ENCODE results near the gene BCKDHB. TPM values are rescaled to one million over a fixed set of nuclear protein-coding genes. Genes with fewer than 3 reads are reported as not detected.

Gene BCKDHB
- total and polyA plus RNA-seq, 2 donors (not counting 3 experiments of a cell fraction or from before 2014, with no cell fraction given), result 5.6 to 12.2 TPM

- Histone ChIP-seq H3K4me2 (ENCODE audit: insufficient read depth, low read length) (no peak overlapping the region), H2AFZ (ENCODE audit: low read depth, low read length) (no peak overlapping the region), H3K4me1 (ENCODE audit: control insufficient read depth, extremely low read depth, insufficient read depth, low read length) (peaks cover 4% of the 10 kb centered on the region), H3K27me3 (ENCODE audit: control insufficient read depth in 2 of 2, insufficient read depth in 2 of 2, low read length in 2 of 2) (no peaks in the 10 kb centered on the region), H4K20me1 (replicated peaks; ENCODE audit: control insufficient read depth, extremely low read depth, insufficient read depth, low read length) (no peaks in the 10 kb centered on the region), H3K36me3 (ENCODE audit: control insufficient read depth in 2 of 2, extremely low read depth in 1 of 2, insufficient read depth in 2 of 2, low read length in 2 of 2) (no peaks in the 10 kb centered on the region), H3K79me2 (ENCODE audit: control insufficient read depth, insufficient read depth, low read length) (no peaks in the 10 kb centered on the region), H3K9me3 (replicated peaks; ENCODE audit: control insufficient read depth, insufficient read depth, low read length) (no peaks in the 10 kb centered on the region), H3K9me1 (replicated peaks; ENCODE audit: control insufficient read depth, extremely low read depth, insufficient read depth, low read length) (no peaks in the 10 kb centered on the region), H3K4me3 (replicated peaks in 1 of 3; ENCODE audit: insufficient read depth in 1 of 3, low read depth in 1 of 3, low read length in 3 of 3) (no peak overlapping the region), H3K27ac (ENCODE audit: insufficient read depth, low read depth, low read length) (no peak overlapping the region), H3K9ac (replicated peaks; ENCODE audit: extremely low read depth, insufficient read depth, low read length) (no peak overlapping the region)
- ChIA-PET CTCF (interaction anchor here (0.8 kb wide), 1 partner anchor 127 kb away, joined by 3 read pairs; no protein-coding TSS in a partner anchor), POLR2A (no interaction called here)
- intact Hi-C loops (cut with micrococcal nuclease) (no loop called here), dilution Hi-C loops (cut with MboI; ENCODE audit: extremely low pct_ligation_motif_present, low sequenced_read_pairs) (no loop called here)
- BruUV-seq (replicated peaks), result no TSS peak
- DNase-seq (ENCODE audit: low read depth, low spot score) (no peak), FAIRE-seq (no peak)
- TF ChIP-seq MAX (IDR thresholded peaks at IDR 0.05; ENCODE audit: insufficient read depth, insufficient read length) (no peak), POLR2AphosphoS5 (IDR thresholded peaks at IDR 0.05; ENCODE audit: insufficient read depth, low read depth, low read length) (no peak), JUN (IDR thresholded peaks at IDR 0.05; ENCODE audit: borderline replicate concordance, insufficient read depth, insufficient read length, low read depth) (no peak), MYC (IDR thresholded peaks at IDR 0.05; ENCODE audit: low read depth, low read length) (no peak), FOS (IDR thresholded peaks at IDR 0.05; ENCODE audit: borderline replicate concordance, insufficient read depth, low read length) (no peak), POLR2A (IDR thresholded peaks at IDR 0.05; ENCODE audit: low read depth, low read length) (no peak), EZH2 (IDR thresholded peaks at IDR 0.05; ENCODE audit: borderline replicate concordance, low read depth, low read length, severe bottlenecking) (no peak), CTCF (IDR thresholded peaks at IDR 0.05; ENCODE audit: extremely low read depth in 1 of 2, insufficient read depth in 1 of 2, low read depth in 1 of 2, low read length in 2 of 2) (no peak), GATA2 (IDR thresholded peaks at IDR 0.05; ENCODE audit: insufficient read depth, insufficient read length, low read depth, low read length) (no peak)
These were observed 234.9 kb downstream of the BCKDHB start for GRCh38 chr6:80341330-80341729.

Measured in endothelial cell of umbilical vein (primary cell).